ENCODE data around the gene KRTAP10-2. TPM values are rescaled to one million over a fixed set of nuclear protein-coding genes. Genes with fewer than 3 reads are reported as not detected.

The KRTAP10-2 gene
- total RNA-seq, 1 experiment from 2014 or later = not detected

GRCh38 chr21:44579056-44579832, 27.9 kb upstream of the KRTAP10-2 start:
- intact Hi-C loops (cut with micrococcal nuclease) = no loop called here
- BruUV-seq (replicated peaks) = no TSS peak
- Histone ChIP-seq H4K20me1 (ENCODE audit: insufficient read depth) (no peaks in the 10 kb centered on the region), H3K9me3 (ENCODE audit: control insufficient read depth in 1 of 2, insufficient read depth in 1 of 2, low read depth in 1 of 2, low read length in 2 of 2) (peaks cover 0 to 4% of the 10 kb centered on the region in 2 experiments; a peak in 2 of 4 replicates), H3K4me2 (ENCODE audit: low read length) (no peak overlapping the region), H3K4me1 (ENCODE audit: control insufficient read depth in 1 of 2, insufficient read depth in 2 of 2, low read length in 2 of 2) (peaks cover 0 to 3% of the 10 kb centered on the region in 2 experiments; a peak in 1 of 4 replicates), H3K79me2 (ENCODE audit: insufficient read depth, low read length) (no peaks in the 10 kb centered on the region), H3K9ac (ENCODE audit: low read length) (no peak overlapping the region), H3K27ac (ENCODE audit: low read depth, low read length) (no peak overlapping the region), H3K9me2 (ENCODE audit: insufficient read depth) (no peaks in the 10 kb centered on the region), H3K4me3 (replicated peaks in 1 of 2; ENCODE audit: low read depth in 1 of 2, low read length in 2 of 2) (no peak overlapping the region), H2AFZ (ENCODE audit: low read depth, low read length, poor library complexity, severe bottlenecking) (no peak overlapping the region), H3K36me3 (ENCODE audit: control insufficient read depth in 1 of 2, insufficient read depth in 2 of 2, low read length in 2 of 2) (no peaks in the 10 kb centered on the region), H3K27me3 (ENCODE audit: insufficient read depth, low read length) (peaks cover 4% of the 10 kb centered on the region; the same call in 1 of the 2 replicates)
- ATAC-seq = no peak
- CTCF ChIA-PET = no interaction called here
- DNase-seq (ENCODE audit: low read depth, low spot score) = no peak
- RAD21 ChIA-PET (ENCODE audit: low non-redundant PET in 1 of 2, low total read pairs in 2 of 2, uncharacterized antibody in 2 of 2, unreplicated experiment in 2 of 2) = no interaction called here
- no peak for TF ChIP-seq ZNF274 (IDR thresholded peaks at IDR 0.05; ENCODE audit: low read depth, low read length)
- no peak for TF ChIP-seq RAD21 (IDR thresholded peaks at IDR 0.05; ENCODE audit: low read depth)
- TF ChIP-seq FOSL1 (IDR thresholded peaks at IDR 0.05; ENCODE audit: low read depth) = no peak
- TF ChIP-seq ZBTB33 (IDR thresholded peaks at IDR 0.05; ENCODE audit: extremely low read depth, insufficient replicate concordance, low read length) = no peak
- no peak for TF ChIP-seq TCF7L2 (IDR thresholded peaks at IDR 0.05; ENCODE audit: borderline replicate concordance, extremely low read depth, insufficient read depth, insufficient read length)
- no peak for TF ChIP-seq EZH2phosphoT487 (IDR thresholded peaks at IDR 0.05; ENCODE audit: borderline replicate concordance)
- POLR2A ChIA-PET = no interaction called here

Measured in HCT116 (cell line).